GM12865 (cell line): Measurements from ENCODE around the gene PCDH17.

Experiments used
- DNase-seq: peaks from one replicate; pipeline ENCODE4 v3.0.0; 2010; ENCODE audit warnings: low read depth
- H3K4me3 ChIP-seq: 2 replicates; pipeline ENCODE4 v1.5.1; 2011; ENCODE audit warnings: mild to moderate bottlenecking, low read depth, low read length, control low read depth
- TF ChIP-seq, protein P1 (sequence below): IDR thresholded peaks from 2 replicates; pipeline ENCODE4 v1.5.1; 2011; ENCODE audit warnings: low read length, control low read depth, low read depth, inconsistent platforms; ENCODE audit not compliant: insufficient read depth; ENCODE audit errors: missing control alignments

Gene PCDH17

DNA sequence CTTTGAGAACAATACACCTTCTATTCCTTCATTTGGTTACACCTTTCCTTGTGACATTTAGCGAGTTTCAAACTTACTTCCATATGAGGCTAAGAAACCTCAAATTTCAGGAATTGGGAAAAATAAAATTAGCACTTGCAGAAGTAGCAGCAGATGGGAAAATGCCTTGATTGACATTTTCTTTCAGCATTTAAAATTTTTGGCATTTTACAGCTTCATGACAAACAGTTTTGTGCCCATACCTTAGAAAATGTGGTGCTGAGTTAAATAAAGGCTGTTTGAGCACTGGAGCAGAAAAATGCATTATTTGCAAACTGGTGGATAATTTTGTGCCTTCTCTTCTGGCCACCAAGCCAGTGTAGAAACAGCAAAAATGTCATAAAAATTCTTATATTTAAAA, 95.4 kb downstream of the PCDH17 start:
- H3K4me3 ChIP-seq, result no peak overlapping the region
- TF ChIP-seq, protein P1, sequence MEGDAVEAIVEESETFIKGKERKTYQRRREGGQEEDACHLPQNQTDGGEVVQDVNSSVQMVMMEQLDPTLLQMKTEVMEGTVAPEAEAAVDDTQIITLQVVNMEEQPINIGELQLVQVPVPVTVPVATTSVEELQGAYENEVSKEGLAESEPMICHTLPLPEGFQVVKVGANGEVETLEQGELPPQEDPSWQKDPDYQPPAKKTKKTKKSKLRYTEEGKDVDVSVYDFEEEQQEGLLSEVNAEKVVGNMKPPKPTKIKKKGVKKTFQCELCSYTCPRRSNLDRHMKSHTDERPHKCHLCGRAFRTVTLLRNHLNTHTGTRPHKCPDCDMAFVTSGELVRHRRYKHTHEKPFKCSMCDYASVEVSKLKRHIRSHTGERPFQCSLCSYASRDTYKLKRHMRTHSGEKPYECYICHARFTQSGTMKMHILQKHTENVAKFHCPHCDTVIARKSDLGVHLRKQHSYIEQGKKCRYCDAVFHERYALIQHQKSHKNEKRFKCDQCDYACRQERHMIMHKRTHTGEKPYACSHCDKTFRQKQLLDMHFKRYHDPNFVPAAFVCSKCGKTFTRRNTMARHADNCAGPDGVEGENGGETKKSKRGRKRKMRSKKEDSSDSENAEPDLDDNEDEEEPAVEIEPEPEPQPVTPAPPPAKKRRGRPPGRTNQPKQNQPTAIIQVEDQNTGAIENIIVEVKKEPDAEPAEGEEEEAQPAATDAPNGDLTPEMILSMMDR, result no peak
- no peak for DNase-seq

DNA sequence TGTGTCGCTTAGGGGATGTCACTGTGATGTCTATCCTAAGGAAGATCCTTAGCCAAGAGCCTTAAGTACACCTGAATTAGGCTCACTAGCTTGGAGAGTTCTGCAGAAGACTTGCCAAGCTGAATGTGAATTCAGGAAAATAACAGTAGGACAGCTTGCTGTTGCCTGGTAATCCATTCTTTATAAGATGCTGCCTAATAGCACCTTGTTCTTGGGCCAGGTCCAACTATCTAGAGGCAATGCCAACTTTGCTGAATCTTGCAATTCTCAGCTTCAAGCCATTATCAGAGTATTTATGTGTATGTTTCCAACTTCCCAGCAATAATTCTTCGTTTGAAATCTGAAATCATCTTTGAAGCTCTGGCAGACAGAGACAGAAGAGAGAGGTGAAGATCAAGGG, 102.8 kb downstream of the PCDH17 start:
- TF ChIP-seq, protein P1, result no peak
- DNase-seq, result no peak
- H3K4me3 ChIP-seq, result no peak overlapping the region

GRCh38 chr13:57739089-57739488, 107.5 kb downstream of the PCDH17 start:
- no peak overlapping the region for H3K4me3 ChIP-seq
- DNase-seq, result no peak
- TF ChIP-seq, protein P1, result no peak

GRCh38 chr13:57739543-57740190, 108.1 kb downstream of the PCDH17 start:
- no peak overlapping the region for H3K4me3 ChIP-seq

GRCh38 chr13:57740719-57741118, 109.2 kb downstream of the PCDH17 start:
- no peak overlapping the region for H3K4me3 ChIP-seq
- DNase-seq, result no peak
- TF ChIP-seq, protein P1, result no peak

More at GRCh38 chr13:57739543-57740190, 108.1 kb downstream of the PCDH17 start:
- no peak for DNase-seq
- TF ChIP-seq, protein P1, result no peak

DNA sequence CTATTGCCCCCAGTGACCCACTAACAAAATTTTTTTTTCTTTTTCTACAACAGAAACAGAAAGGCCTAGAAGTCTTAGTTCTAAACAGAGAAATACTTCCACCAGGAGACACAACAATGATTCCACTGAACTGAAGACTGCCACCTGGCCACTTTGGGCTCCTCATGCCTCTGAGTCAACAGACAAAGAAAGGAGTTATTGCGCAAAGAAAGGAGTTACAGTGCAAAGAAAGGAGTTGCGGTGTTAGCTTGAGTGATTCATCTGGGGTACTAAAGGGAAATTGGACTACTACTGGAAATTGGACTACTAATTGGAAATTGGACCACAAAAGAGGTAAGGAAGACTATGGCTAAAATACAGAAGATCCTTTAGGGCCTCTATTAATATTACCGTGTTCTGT, 116.6 kb downstream of the PCDH17 start:
- H3K4me3 ChIP-seq, result no peak overlapping the region
- TF ChIP-seq, protein P1, result no peak
- DNase-seq, result no peak

DNA sequence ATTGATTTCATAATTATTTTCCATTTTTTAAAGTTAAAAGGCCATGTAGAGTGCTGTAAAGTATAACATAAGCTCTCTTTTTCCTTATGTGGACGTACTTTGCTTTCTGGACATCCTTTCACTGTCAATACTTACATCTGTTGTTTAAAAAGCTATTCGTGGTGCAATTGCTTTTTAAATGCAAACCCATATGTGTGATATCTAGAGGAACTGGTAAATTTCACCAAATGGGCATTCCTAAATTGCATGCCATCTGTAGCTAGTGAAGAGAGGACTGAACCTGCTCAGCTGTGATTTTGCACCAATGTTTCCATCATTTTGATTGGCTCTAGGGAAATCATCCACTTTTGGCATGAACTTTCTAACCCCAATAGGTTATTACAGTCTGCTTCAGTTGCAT, 129.4 kb downstream of the PCDH17 start:
- H3K4me3 ChIP-seq, result no peak overlapping the region
- no peak for DNase-seq
- TF ChIP-seq, protein P1, result no peak
